Activated CD4-positive, alpha-beta T cell treated with anti-CD3 and anti-CD28 coated beads, Interleukin-2, amount 10 ng/mL, durations not matched to agents 7 days and 5 days (primary cell): Measurements from ENCODE around the gene PAM16. TPM values are rescaled to one million over a fixed set of nuclear protein-coding genes. Genes with fewer than 3 reads are reported as not detected.

Experiments
- CTCF ChIA-PET: fragments of 350-600 bp; sonication (Branson Sonifier 250); formaldehyde crosslinking; loops from one replicate; lab custom pipeline; 2021; ENCODE audit warnings: antibody characterized with exemption; lab: Charles Lee
- POLR2A ChIA-PET: fragments of 350-600 bp; sonication (Branson Sonifier 250); formaldehyde crosslinking; loops from one replicate; lab custom pipeline; 2021; ENCODE audit warnings: antibody characterized with exemption; lab: Charles Lee
- DNase-seq: peaks from one replicate; pipeline ENCODE4 v3.0.0-alpha.2; 2020
- H3K27ac Mint-ChIP-seq: one replicate; pipeline ENCODE4 v1.8.0; 2021; ENCODE audit warnings: mild to moderate bottlenecking, moderate library complexity, mixed read lengths
- H3K27me3 Mint-ChIP-seq: one replicate; pipeline ENCODE4 v1.8.0; 2021; ENCODE audit warnings: mixed read lengths
- H3K36me3 Mint-ChIP-seq: one replicate; pipeline ENCODE4 v1.8.0; 2021; ENCODE audit warnings: low read depth, mixed read lengths
- H3K4me1 Mint-ChIP-seq: one replicate; pipeline ENCODE4 v1.8.0; 2021; ENCODE audit warnings: mixed read lengths
- H3K4me3 Mint-ChIP-seq: one replicate; pipeline ENCODE4 v1.8.0; 2021; ENCODE audit warnings: mild to moderate bottlenecking, moderate library complexity, mixed read lengths
- H3K9me3 Mint-ChIP-seq: one replicate; pipeline ENCODE4 v1.8.0; 2021; ENCODE audit warnings: mixed read lengths
- total RNA-seq, 2 experiments: library from RNA; stranded (reverse); gene quantifications; one replicate each; pipeline ENCODE4 v1.2.3, GENCODE V29; 2021

Gene PAM16
- total RNA-seq, 2 experiments from 2014 or later, result 35.1 to 39.3 TPM

- Mint-ChIP-seq H3K4me1 (peaks cover 5% of the 10 kb centered on the region), H3K27me3 (no peaks in the 10 kb centered on the region), H3K36me3 (peaks cover 1% of the 10 kb centered on the region), H3K9me3 (no peaks in the 10 kb centered on the region), H3K4me3 (no peak overlapping the region), H3K27ac (no peak overlapping the region)
- no peak for DNase-seq
- ChIA-PET POLR2A (no interaction called here), CTCF (interaction anchor here (1.6 to 2.3 kb wide), 4 partner anchors 10 to 45 kb away, joined by 5 to 13 read pairs (median 9); no protein-coding TSS in a partner anchor)
Measured at GRCh38 chr16:4298761-4299522, 52.2 kb downstream of the PAM16 start.

GRCh38 chr16:4297480-4297879 lies 53.6 kb downstream of the PAM16 start:
- peaks cover 5% of the 10 kb centered on the region for H3K4me1 Mint-ChIP-seq
- H3K36me3 Mint-ChIP-seq, result no peaks in the 10 kb centered on the region
- no peak overlapping the region for H3K27ac Mint-ChIP-seq
- no peak overlapping the region for H3K4me3 Mint-ChIP-seq
- POLR2A ChIA-PET, result no interaction called here
- DNase-seq, result no peak
- no peaks in the 10 kb centered on the region for H3K9me3 Mint-ChIP-seq
- CTCF ChIA-PET, result interaction anchor here (0.8 to 2.3 kb wide), 4 partner anchors 9 to 55 kb away, joined by 3 to 11 read pairs (median 4); partner anchors contain the start of gene SRL
- no peaks in the 10 kb centered on the region for H3K27me3 Mint-ChIP-seq

GRCh38 chr16:4295581-4295980 lies 55.5 kb downstream of the PAM16 start:
- peaks cover 5% of the 10 kb centered on the region for H3K4me1 Mint-ChIP-seq
- no peaks in the 10 kb centered on the region for H3K36me3 Mint-ChIP-seq
- ChIA-PET POLR2A (no interaction called here), CTCF (interaction anchor here (1.6 kb wide), 1 partner anchor 10 kb away, joined by 5 read pairs; no protein-coding TSS in a partner anchor)
- no peaks in the 10 kb centered on the region for H3K27me3 Mint-ChIP-seq
- H3K4me3 Mint-ChIP-seq, result no peak overlapping the region
- H3K27ac Mint-ChIP-seq, result no peak overlapping the region
- no peaks in the 10 kb centered on the region for H3K9me3 Mint-ChIP-seq
- DNase-seq, result no peak

- ChIA-PET CTCF (interaction anchor here (0.6 to 1.6 kb wide), 6 partner anchors 12 to 235 kb away, joined by 3 to 5 read pairs (median 3); no protein-coding TSS in a partner anchor), POLR2A (no interaction called here)
- H3K9me3 Mint-ChIP-seq, result no peaks in the 10 kb centered on the region
- no peaks in the 10 kb centered on the region for H3K27me3 Mint-ChIP-seq
- no peak overlapping the region for H3K4me3 Mint-ChIP-seq
- no peak overlapping the region for H3K27ac Mint-ChIP-seq
- no peaks in the 10 kb centered on the region for H3K36me3 Mint-ChIP-seq
- H3K4me1 Mint-ChIP-seq, result peaks cover 2% of the 10 kb centered on the region
- no peak for DNase-seq
Measured at GRCh38 chr16:4293822-4294457, 57.2 kb downstream of the PAM16 start.

GRCh38 chr16:4293181-4293716 lies 57.9 kb downstream of the PAM16 start:
- H3K27ac Mint-ChIP-seq, result no peak overlapping the region
- H3K4me3 Mint-ChIP-seq, result no peak overlapping the region
- DNase-seq, result no peak
- no peaks in the 10 kb centered on the region for H3K36me3 Mint-ChIP-seq
- ChIA-PET CTCF (interaction anchor here (0.6 to 1.2 kb wide), 4 partner anchors 12 to 234 kb away, joined by 3 read pairs; no protein-coding TSS in a partner anchor), POLR2A (no interaction called here)
- H3K4me1 Mint-ChIP-seq, result peaks cover 7% of the 10 kb centered on the region
- H3K9me3 Mint-ChIP-seq, result no peaks in the 10 kb centered on the region
- no peaks in the 10 kb centered on the region for H3K27me3 Mint-ChIP-seq

- no peak overlapping the region for H3K4me3 Mint-ChIP-seq
- no peaks in the 10 kb centered on the region for H3K27me3 Mint-ChIP-seq
- no peak overlapping the region for H3K27ac Mint-ChIP-seq
- ChIA-PET CTCF (interaction anchor here (1.3 to 1.4 kb wide), 2 partner anchors 17 to 38 kb away, joined by 3 read pairs; no protein-coding TSS in a partner anchor), POLR2A (no interaction called here)
- no peaks in the 10 kb centered on the region for H3K9me3 Mint-ChIP-seq
- peaks cover 13% of the 10 kb centered on the region for H3K4me1 Mint-ChIP-seq
- DNase-seq, result no peak
- H3K36me3 Mint-ChIP-seq, result no peaks in the 10 kb centered on the region
Measured at GRCh38 chr16:4291699-4292098, 59.4 kb downstream of the PAM16 start.

Other genes starting within 250 kb of the PAM16 start
- gene ADCY9, start 234.9 kb downstream of the PAM16 start, total RNA-seq, result 10 to 100 TPM; 10.4 to 12.4 TPM
- gene SRL, start 109.2 kb downstream of the PAM16 start, total RNA-seq, result not detected
- 10 to 100 TPM; 19.3 to 19.7 TPM for gene TFAP4, start 78.3 kb downstream of the PAM16 start, total RNA-seq
- gene GLIS2, start 35.3 kb downstream of the PAM16 start, total RNA-seq, result under 1 TPM; 0.12 to 0.17 TPM
- not detected for gene VASN, start 20.5 kb upstream of the PAM16 start, total RNA-seq
- gene CORO7, start 65.3 kb upstream of the PAM16 start, total RNA-seq, result 100 to 1,000 TPM; 196 to 211 TPM
- 10 to 100 TPM; 51.6 to 55.0 TPM for gene DNAJA3, start 74.5 kb upstream of the PAM16 start, total RNA-seq
- gene NMRAL1, start 123.3 kb upstream of the PAM16 start, total RNA-seq, result 10 to 100 TPM; 34.0 to 35.9 TPM
- 100 to 1,000 TPM in 1 of 2 experiments, 10 to 100 TPM in 1; 86.3 to 107 TPM for gene HMOX2, start 125.1 kb upstream of the PAM16 start, total RNA-seq
- gene CDIP1, start 187.5 kb upstream of the PAM16 start, total RNA-seq, result 10 to 100 TPM; 44.2 to 45.2 TPM
- gene C16orf96, start 205.0 kb upstream of the PAM16 start, total RNA-seq, result under 1 TPM; 0.21 to 0.22 TPM